Testis (tissue), 3 donors: ENCODE measurements around the gene TRAPPC11. TPM values are rescaled to one million over a fixed set of nuclear protein-coding genes. Genes with fewer than 3 reads are reported as not detected.

Experiments
- DNase-seq: peaks from one replicate; pipeline ENCODE4 v3.0.0-alpha.2; 2019
- H3K27ac ChIP-seq, 2 donors: fragments of 200-600 bp; sonication (generic); one replicate each; pipeline ENCODE4 v1.5.1; 2019
- H3K27me3 ChIP-seq: fragments of 200-600 bp; sonication (generic); one replicate; pipeline ENCODE4 v1.5.1; 2019
- H3K36me3 ChIP-seq: fragments of 200-600 bp; sonication (generic); one replicate; pipeline ENCODE4 v1.5.1; 2017; ENCODE audit warnings: low read depth; ENCODE audit errors: missing control alignments
- H3K4me1 ChIP-seq: fragments of 200-600 bp; sonication (generic); one replicate; pipeline ENCODE4 v1.5.1; 2019
- H3K4me3 ChIP-seq, 2 donors: fragments of 200-600 bp; sonication (generic); one replicate each; pipeline ENCODE4 v1.5.1; 2017 to 2019
- H3K9me3 ChIP-seq: fragments of 200-600 bp; sonication (generic); one replicate; pipeline ENCODE4 v1.5.1; 2017
- CTCF ChIP-seq, 3 experiments: fragments of 450-650 bp in 2 of 3; fragments of 200-600 bp in 1 of 3; sonication (generic) in 1 of 3; IDR thresholded peaks; one replicate each; pipeline ENCODE4 v1.5.1; 2016 to 2019; ENCODE audit warnings: antibody characterized with exemption in 3 of 3, mild to moderate bottlenecking in 2 of 3, moderate library complexity in 1 of 3
- POLR2A ChIP-seq: fragments of 450-650 bp; IDR thresholded peaks from one replicate; pipeline ENCODE4 v1.6.1; 2017; ENCODE audit warnings: antibody characterized with exemption, mild to moderate bottlenecking, moderate library complexity
- WGBS, 2 donors: methylation state at CpG; one replicate each; pipeline ENCODE4 v1.1.5; 2018; 5-methylcytosine and 5-hydroxymethylcytosine counted together
- intact Hi-C: fragments of 100-400 bp; cut with DNase I; formaldehyde crosslinking; loops from one replicate; pipeline ENCODE4 v1.15.1; 2023; ENCODE audit warnings: low total_unique reads
- polyA plus RNA-seq: library from polyadenylated mRNA; stranded (reverse); fragments of 350-450 nt; fragmentation: Illumina TruSeq; extraction: RNeasy Lipid Tissue Mini Kit (QIAGEN cat#74804); gene quantifications from one replicate; pipeline ENCODE4 v1.2.3, GENCODE V29; 2014; ENCODE audit warnings: low read depth, low replicate concordance; ENCODE audit not compliant: insufficient read depth
- total RNA-seq, 2 donors: library from RNA; depleted of rRNA; stranded (reverse); fragments of >200 nt; gene quantifications; one replicate each; pipeline ENCODE4 v1.2.3, GENCODE V29; 2016

TRAPPC11 gene
- total and polyA plus RNA-seq, 3 donors from 2014 or later, result 31.2 to 81.6 (median 65.2) TPM

GRCh38 chr4:183612329-183613250 lies 46.5 kb upstream of the TRAPPC11 start:
- H3K36me3 ChIP-seq, result no peaks in the 10 kb centered on the region
- no peaks in the 10 kb centered on the region for H3K27me3 ChIP-seq
- 85 to 90% methylated on average over 20 of the region's 20 CpGs for WGBS, 2 donors
- H3K27ac ChIP-seq, result no peak overlapping the region
- no peak for TF ChIP-seq CTCF (IDR thresholded peaks at IDR 0.05)
- no peak overlapping the region for H3K4me3 ChIP-seq
- intact Hi-C loops, result no loop called here
- H3K4me1 ChIP-seq, result peaks cover 12% of the 10 kb centered on the region
- DNase-seq, result no peak
- no peaks in the 10 kb centered on the region for H3K9me3 ChIP-seq

- no peaks in the 10 kb centered on the region for H3K27me3 ChIP-seq
- H3K4me3 ChIP-seq, result no peak overlapping the region
- intact Hi-C loops, result no loop called here
- no peak overlapping the region for H3K27ac ChIP-seq
- no peak for DNase-seq
- H3K4me1 ChIP-seq, result peaks cover 32% of the 10 kb centered on the region
- no peaks in the 10 kb centered on the region for H3K9me3 ChIP-seq
- TF ChIP-seq POLR2A (no peak), CTCF (IDR thresholded peaks at IDR 0.05) (no peak)
- H3K36me3 ChIP-seq, result no peaks in the 10 kb centered on the region
- WGBS, 2 donors, result 89 to 95% methylated on average over 2 of the region's 2 CpGs
Measured at GRCh38 chr4:183617075-183617474, 42.0 kb upstream of the TRAPPC11 start.

- H3K4me1 ChIP-seq, result peaks cover 32% of the 10 kb centered on the region
- no peak overlapping the region for H3K4me3 ChIP-seq
- H3K36me3 ChIP-seq, result no peaks in the 10 kb centered on the region
- intact Hi-C loops, result no loop called here
- 8 to 32% methylated on average over 4 of the region's 4 CpGs for WGBS, 2 donors
- no peaks in the 10 kb centered on the region for H3K27me3 ChIP-seq
- DNase-seq, result peak; percentile 46
- TF ChIP-seq POLR2A (no peak), CTCF (IDR thresholded peaks at IDR 0.05) (no peak)
- no peaks in the 10 kb centered on the region for H3K9me3 ChIP-seq
- H3K27ac ChIP-seq, result peak overlapping the region; percentile 68
Measured at GRCh38 chr4:183618681-183619080, 40.4 kb upstream of the TRAPPC11 start.

- no peak overlapping the region for H3K4me3 ChIP-seq
- H3K9me3 ChIP-seq, result no peaks in the 10 kb centered on the region
- TF ChIP-seq POLR2A (no peak), CTCF (IDR thresholded peaks at IDR 0.05) (no peak)
- H3K36me3 ChIP-seq, result no peaks in the 10 kb centered on the region
- 41 to 48% methylated on average over 2 of the region's 2 CpGs for WGBS, 2 donors
- H3K27me3 ChIP-seq, result no peaks in the 10 kb centered on the region
- intact Hi-C loops, result no loop called here
- peak overlapping the region in 1 of 2 donors; percentile 68 for H3K27ac ChIP-seq
- peaks cover 32% of the 10 kb centered on the region for H3K4me1 ChIP-seq
- peak; percentile 25 for DNase-seq
Measured at GRCh38 chr4:183620421-183620820, 38.7 kb upstream of the TRAPPC11 start.
